Measurements from ENCODE around the gene SCGB3A1.

DNA sequence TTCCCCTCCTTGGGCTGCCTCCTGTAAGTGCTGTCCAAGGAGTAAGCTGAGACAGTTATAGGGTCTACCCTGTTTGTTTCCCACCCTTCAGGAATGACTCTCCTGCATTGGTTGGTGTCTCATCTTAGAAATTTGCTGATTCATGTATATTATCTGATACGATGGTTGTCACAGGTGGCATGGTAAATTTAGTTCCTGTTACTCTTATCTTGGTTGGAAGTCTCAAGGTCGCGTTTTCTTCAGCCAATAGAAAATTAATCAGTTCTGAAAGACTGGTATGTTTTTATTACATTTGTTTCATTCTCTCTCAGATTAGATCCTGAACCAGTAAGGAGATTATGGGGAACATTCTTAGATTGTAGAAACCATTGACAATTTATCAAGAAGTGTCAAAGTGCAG is 42.7 kb downstream of the SCGB3A1 start:
- TF ChIP-seq, protein P1, sequence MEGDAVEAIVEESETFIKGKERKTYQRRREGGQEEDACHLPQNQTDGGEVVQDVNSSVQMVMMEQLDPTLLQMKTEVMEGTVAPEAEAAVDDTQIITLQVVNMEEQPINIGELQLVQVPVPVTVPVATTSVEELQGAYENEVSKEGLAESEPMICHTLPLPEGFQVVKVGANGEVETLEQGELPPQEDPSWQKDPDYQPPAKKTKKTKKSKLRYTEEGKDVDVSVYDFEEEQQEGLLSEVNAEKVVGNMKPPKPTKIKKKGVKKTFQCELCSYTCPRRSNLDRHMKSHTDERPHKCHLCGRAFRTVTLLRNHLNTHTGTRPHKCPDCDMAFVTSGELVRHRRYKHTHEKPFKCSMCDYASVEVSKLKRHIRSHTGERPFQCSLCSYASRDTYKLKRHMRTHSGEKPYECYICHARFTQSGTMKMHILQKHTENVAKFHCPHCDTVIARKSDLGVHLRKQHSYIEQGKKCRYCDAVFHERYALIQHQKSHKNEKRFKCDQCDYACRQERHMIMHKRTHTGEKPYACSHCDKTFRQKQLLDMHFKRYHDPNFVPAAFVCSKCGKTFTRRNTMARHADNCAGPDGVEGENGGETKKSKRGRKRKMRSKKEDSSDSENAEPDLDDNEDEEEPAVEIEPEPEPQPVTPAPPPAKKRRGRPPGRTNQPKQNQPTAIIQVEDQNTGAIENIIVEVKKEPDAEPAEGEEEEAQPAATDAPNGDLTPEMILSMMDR (conservative IDR thresholded peaks at IDR 0.05 in 1 of 2, IDR thresholded peaks at IDR 0.05 in 1 of 2; ENCODE audit: extremely low read depth in 1 of 2, insufficient read depth in 1 of 2, low read depth in 1 of 2, low read length in 2 of 2): no peak
- TF ChIP-seq EZH2 (IDR thresholded peaks at IDR 0.05; ENCODE audit: borderline replicate concordance, low read length): no peak

Measured in mammary epithelial cell (primary cell).